ENCODE results near the gene ZNF839. TPM values are rescaled to one million over a fixed set of nuclear protein-coding genes. Genes with fewer than 3 reads are reported as not detected.

The ZNF839 gene
- total and polyA plus RNA-seq, 4 experiments from 2014 or later: 4.0 to 21.7 (median 13.0) TPM

DNA sequence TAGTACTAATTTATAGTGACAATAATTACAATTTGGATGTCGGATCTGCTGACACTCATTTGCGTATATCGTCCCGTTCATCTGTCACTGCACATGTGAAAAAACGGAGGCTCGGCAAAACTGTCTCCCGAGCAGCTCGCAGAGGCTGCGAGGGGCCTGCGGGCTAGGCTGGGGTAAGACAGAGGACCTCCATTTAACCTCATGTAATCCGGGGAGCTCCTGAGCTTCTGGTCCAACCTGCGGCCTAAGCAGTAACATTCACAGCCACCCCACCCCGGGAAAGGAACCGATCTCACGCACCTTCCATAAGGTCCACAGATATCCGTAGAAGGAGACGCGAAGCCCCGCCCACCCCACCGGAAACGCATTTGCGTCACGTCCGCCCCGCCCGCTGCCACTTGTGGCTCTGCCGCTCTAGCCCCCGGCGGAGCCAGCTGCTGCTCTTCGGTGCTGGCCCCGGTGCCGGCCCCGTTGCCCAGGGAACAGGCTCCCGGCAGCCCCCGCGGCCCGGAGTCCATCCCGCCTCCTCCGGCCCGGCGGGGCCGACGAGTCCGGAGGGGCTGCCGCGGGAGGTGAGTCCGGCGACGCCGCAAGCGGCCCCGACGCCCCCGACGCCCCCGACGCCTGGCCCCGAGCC is 43.1 kb downstream of the ZNF839 start, which contains the start of the genes CINP and TECPR2:
Gene CINP, minus strand, starts transcription at position 346 of the 637 bp plus-strand sequence. Its CDS starts 39 bp downstream, at position 307.
Gene TECPR2, plus strand, starts transcription at position 397 of the 637 bp plus-strand sequence. CDS start 13,781 bp downstream, outside the sequence.
- ChIA-PET CTCF (ENCODE audit: partially characterized antibody) (interaction anchor here (0.6 kb wide), 1 partner anchor 46 kb away, joined by 3 read pairs; no protein-coding TSS in a partner anchor), POLR2A (ENCODE audit: partially characterized antibody) (interaction anchor here (0.5 to 1.9 kb wide), 14 partner anchors 8 to 415 kb away, joined by 3 to 24 read pairs (median 4); partner anchors contain the start of genes MOK and ZNF839)
- Histone ChIP-seq H3K4me1 (ENCODE audit: insufficient read depth, low read length) (peaks cover 33% of the 10 kb centered on the region), H3K27ac (ENCODE audit: low read depth, low read length) (peak within 1 kb of the TSS; percentile 87), H3K4me3 (ENCODE audit: low read length in 2 of 2) (peak within 1 kb of the TSS; percentile 80 to 95), H3K36me3 (ENCODE audit: insufficient read depth, low read length) (no peaks in the 10 kb centered on the region), H3K27me3 (ENCODE audit: insufficient read depth, low read length) (no peaks in the 10 kb centered on the region), H3K9me3 (ENCODE audit: control insufficient read depth in 1 of 2, low read length in 2 of 2) (no peaks in the 10 kb centered on the region)
- H3K27ac Mint-ChIP-seq: peak within 1 kb of the TSS; percentile 93 to 99 (median 98)
- no peaks in the 10 kb centered on the region for H3K27me3 Mint-ChIP-seq
- no peaks in the 10 kb centered on the region for H3K9me3 Mint-ChIP-seq
- DNase-seq: peak; percentile 91 to 97 (median 93)
- peak within 1 kb of the TSS in 7 of 8 donors; percentile 94 to 98 (median 97) for H3K4me3 Mint-ChIP-seq
- H3K4me1 Mint-ChIP-seq: peaks cover 19 to 39% (median 26%) of the 10 kb centered on the region in 4 donors
- H3K36me3 Mint-ChIP-seq: peaks cover 12 to 29% of the 10 kb centered on the region in 2 donors
- intact Hi-C loops (cut with micrococcal nuclease): loop anchor here (1.0 to 2.0 kb wide), 3 partner anchors 43 to 398 kb away; partner anchors contain the start of genes DYNC1H1, MOK and ZNF839

DNA sequence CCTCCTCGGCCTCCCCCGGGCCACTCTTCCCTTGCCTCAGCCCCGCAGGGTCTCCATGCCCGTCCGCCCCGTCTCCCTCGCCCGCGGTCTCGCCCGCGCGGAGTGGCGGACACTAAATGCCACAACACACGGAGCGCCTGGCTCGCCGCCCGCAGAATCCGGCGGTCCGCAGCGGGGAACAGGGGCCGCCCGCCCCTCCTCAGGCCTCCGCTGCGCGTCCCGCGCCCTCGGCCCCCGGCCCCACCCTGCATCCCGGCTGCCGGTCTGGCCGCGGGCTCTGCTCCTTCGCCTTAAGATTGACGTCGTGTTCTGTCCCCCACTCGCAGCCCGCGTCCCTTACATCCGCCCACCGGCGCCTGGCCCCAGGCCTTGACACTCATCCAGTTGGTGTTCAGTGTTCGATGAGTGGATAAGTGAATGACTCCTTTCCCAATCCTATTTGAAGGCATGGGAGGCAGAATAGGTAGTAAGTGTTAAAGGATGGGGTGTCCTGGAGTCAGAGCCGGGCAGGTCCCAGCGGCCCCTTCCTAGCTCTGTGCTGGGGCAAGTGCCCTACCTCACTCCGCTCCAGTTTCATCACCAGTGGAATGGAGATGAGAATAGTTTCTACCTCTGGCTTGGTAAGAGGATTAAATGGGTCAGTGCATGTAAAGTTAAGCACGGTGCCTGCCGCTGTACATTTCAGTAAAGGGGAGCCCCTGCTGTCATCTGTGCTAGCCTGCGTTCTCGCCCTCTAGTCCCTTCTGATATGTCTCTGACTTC is 43.8 kb downstream of the ZNF839 start:
- peaks cover 33% of the 10 kb centered on the region for H3K4me1 ChIP-seq (ENCODE audit: insufficient read depth, low read length)
- Mint-ChIP-seq H3K27ac (peak overlapping the region in 4 of 7 donors; percentile 85 to 93 (median 90)), H3K27me3 (no peaks in the 10 kb centered on the region), H3K36me3 (peaks cover 6 to 23% of the 10 kb centered on the region in 2 donors), H3K4me3 (no peak overlapping the region), H3K4me1 (peaks cover 19 to 40% (median 24%) of the 10 kb centered on the region in 4 donors), H3K9me3 (no peaks in the 10 kb centered on the region)
- intact Hi-C loops (cut with micrococcal nuclease): loop anchor here (2.0 kb wide), 1 partner anchor 399 kb away; the partner anchor contains the start of gene DYNC1H1
- ChIA-PET CTCF (ENCODE audit: partially characterized antibody) (interaction anchor here (1.9 kb wide), 1 partner anchor 75 kb away, joined by 4 read pairs; no protein-coding TSS in a partner anchor), POLR2A (ENCODE audit: partially characterized antibody) (interaction anchor here (0.9 to 1.9 kb wide), 12 partner anchors 7 to 416 kb away, joined by 3 to 24 read pairs (median 3); partner anchors contain the start of genes MOK and ZNF839)
- no peaks in the 10 kb centered on the region for H3K27me3 ChIP-seq (ENCODE audit: insufficient read depth, low read length)
- H3K4me3 ChIP-seq (ENCODE audit: low read length in 2 of 2): peak overlapping the region; percentile 64 to 95
- peak overlapping the region; percentile 87 for H3K27ac ChIP-seq (ENCODE audit: low read depth, low read length)
- DNase-seq: peak in 1 of 5 donors; percentile 43
- no peaks in the 10 kb centered on the region for H3K9me3 ChIP-seq (ENCODE audit: control insufficient read depth in 1 of 2, low read length in 2 of 2)
- H3K36me3 ChIP-seq (ENCODE audit: insufficient read depth, low read length): no peaks in the 10 kb centered on the region

DNA sequence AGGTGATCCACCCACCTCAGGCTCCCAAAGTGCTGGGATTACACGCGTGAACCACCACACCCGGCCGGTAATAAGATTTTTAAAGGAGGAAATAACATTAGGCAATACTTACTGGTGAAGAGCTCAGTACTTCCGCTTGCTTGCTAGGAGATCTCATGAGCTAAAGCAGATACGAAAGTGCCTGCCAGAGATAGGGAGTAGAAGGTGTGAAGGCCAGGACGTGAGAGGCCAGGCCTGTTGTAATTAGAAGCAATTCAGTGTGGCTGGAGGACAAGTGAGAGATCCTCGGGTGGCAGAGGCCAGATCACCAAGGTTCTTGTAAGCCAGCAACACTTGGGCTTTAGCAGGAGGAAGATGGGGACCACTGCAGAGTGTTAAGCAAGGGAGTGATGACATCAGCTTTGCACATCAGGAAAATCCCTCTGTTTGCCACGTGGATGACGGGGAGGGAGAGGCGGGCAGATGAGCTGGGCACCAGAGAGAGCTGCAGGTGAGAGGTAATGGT is 50.8 kb downstream of the ZNF839 start:
- H3K27ac Mint-ChIP-seq: peak overlapping the region in 5 of 7 donors; percentile 48 to 88 (median 54)
- peaks cover 4 to 6% of the 10 kb centered on the region in 2 donors for H3K36me3 Mint-ChIP-seq
- peak overlapping the region in 1 of 8 donors; percentile 5 for H3K4me3 Mint-ChIP-seq
- intact Hi-C loops (cut with micrococcal nuclease): no loop called here
- no peaks in the 10 kb centered on the region for H3K27me3 ChIP-seq (ENCODE audit: insufficient read depth, low read length)
- DNase-seq: no peak
- H3K27ac ChIP-seq (ENCODE audit: low read depth, low read length): no peak overlapping the region
- peaks cover 3% of the 10 kb centered on the region for H3K36me3 ChIP-seq (ENCODE audit: insufficient read depth, low read length)
- H3K9me3 Mint-ChIP-seq: no peaks in the 10 kb centered on the region
- H3K9me3 ChIP-seq (ENCODE audit: control insufficient read depth in 1 of 2, low read length in 2 of 2): no peaks in the 10 kb centered on the region
- peaks cover 0 to 24% (median 16%) of the 10 kb centered on the region in 4 donors for H3K4me1 Mint-ChIP-seq
- no peaks in the 10 kb centered on the region for H3K4me1 ChIP-seq (ENCODE audit: insufficient read depth, low read length)
- ChIA-PET POLR2A (ENCODE audit: partially characterized antibody) (interaction anchor here (1.2 kb wide), 1 partner anchor 8 kb away, joined by 4 read pairs; the partner anchor contains the start of genes CINP and TECPR2), CTCF (ENCODE audit: partially characterized antibody) (no interaction called here)
- no peak overlapping the region for H3K4me3 ChIP-seq (ENCODE audit: low read length in 2 of 2)
- H3K27me3 Mint-ChIP-seq: no peaks in the 10 kb centered on the region

DNA sequence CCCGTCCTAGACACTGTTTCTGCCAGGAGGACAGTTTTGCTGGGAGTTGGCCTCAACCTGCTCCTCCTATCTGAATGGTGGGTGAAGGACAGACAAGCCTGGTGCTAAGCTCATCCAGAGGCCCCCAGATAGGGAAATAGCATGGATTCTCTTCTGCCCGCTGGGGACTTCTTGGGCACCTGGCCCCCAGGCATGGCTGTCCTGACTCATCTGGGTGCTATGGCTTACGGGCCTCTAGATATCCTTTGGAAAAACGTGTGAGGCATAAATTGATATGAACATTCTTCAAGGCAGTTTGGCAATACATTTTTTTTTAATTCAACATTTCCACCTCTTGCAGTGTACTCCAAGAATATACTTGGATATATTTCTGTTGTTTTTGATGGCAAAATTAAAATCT is 51.8 kb downstream of the ZNF839 start:
- CTCF ChIA-PET (ENCODE audit: partially characterized antibody): no interaction called here

DNA sequence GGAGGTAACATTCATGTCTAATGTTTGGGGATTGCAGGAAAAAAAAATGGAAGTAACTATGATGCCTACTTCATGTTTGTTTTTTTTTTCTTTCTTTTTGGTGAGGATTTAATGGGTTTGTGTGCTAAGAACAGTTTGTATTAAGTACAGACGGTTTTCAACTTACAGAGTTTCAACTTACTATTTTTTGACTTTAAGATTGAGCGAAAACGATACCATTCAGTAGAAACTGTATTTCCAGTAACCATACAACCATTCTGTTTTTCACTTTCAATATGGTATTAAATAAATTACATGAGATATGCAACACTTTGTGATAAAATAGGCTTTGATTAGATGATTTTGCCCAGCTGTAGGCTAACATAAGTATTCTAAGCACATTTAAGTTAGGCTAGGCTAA is 53.6 kb downstream of the ZNF839 start:
- Histone ChIP-seq H3K4me3 (ENCODE audit: low read length in 2 of 2) (no peak overlapping the region), H3K36me3 (ENCODE audit: insufficient read depth, low read length) (peaks cover 3% of the 10 kb centered on the region), H3K27ac (ENCODE audit: low read depth, low read length) (no peak overlapping the region), H3K9me3 (ENCODE audit: control insufficient read depth in 1 of 2, low read length in 2 of 2) (no peaks in the 10 kb centered on the region), H3K27me3 (ENCODE audit: insufficient read depth, low read length) (no peaks in the 10 kb centered on the region), H3K4me1 (ENCODE audit: insufficient read depth, low read length) (no peaks in the 10 kb centered on the region)
- Mint-ChIP-seq H3K36me3 (peaks cover 8 to 22% of the 10 kb centered on the region in 2 donors), H3K9me3 (no peaks in the 10 kb centered on the region), H3K4me3 (no peak overlapping the region), H3K27me3 (no peaks in the 10 kb centered on the region), H3K27ac (no peak overlapping the region), H3K4me1 (peaks cover 0 to 15% (median 11%) of the 10 kb centered on the region in 4 donors)
- DNase-seq: no peak
- ChIA-PET CTCF (ENCODE audit: partially characterized antibody) (no interaction called here), POLR2A (ENCODE audit: partially characterized antibody) (no interaction called here)
- intact Hi-C loops (cut with micrococcal nuclease): no loop called here

More for the DNA sequence above, 51.8 kb downstream of the ZNF839 start:
- no peak overlapping the region for H3K4me3 ChIP-seq (ENCODE audit: low read length in 2 of 2)
- H3K4me1 Mint-ChIP-seq: peaks cover 0 to 24% (median 16%) of the 10 kb centered on the region in 4 donors
- no peaks in the 10 kb centered on the region for H3K4me1 ChIP-seq (ENCODE audit: insufficient read depth, low read length)
- H3K9me3 Mint-ChIP-seq: no peaks in the 10 kb centered on the region
- H3K9me3 ChIP-seq (ENCODE audit: control insufficient read depth in 1 of 2, low read length in 2 of 2): no peaks in the 10 kb centered on the region
- peaks cover 3% of the 10 kb centered on the region for H3K36me3 ChIP-seq (ENCODE audit: insufficient read depth, low read length)
- intact Hi-C loops (cut with micrococcal nuclease): no loop called here
- H3K27me3 ChIP-seq (ENCODE audit: insufficient read depth, low read length): no peaks in the 10 kb centered on the region
- POLR2A ChIA-PET (ENCODE audit: partially characterized antibody): interaction anchor here (1.2 kb wide), 1 partner anchor 9 kb away, joined by 4 read pairs; the partner anchor contains the start of genes CINP and TECPR2
- no peak overlapping the region for H3K27ac ChIP-seq (ENCODE audit: low read depth, low read length)
- H3K27me3 Mint-ChIP-seq: no peaks in the 10 kb centered on the region
- peak overlapping the region in 1 of 7 donors; percentile 36 for H3K27ac Mint-ChIP-seq
- no peak overlapping the region for H3K4me3 Mint-ChIP-seq
- no peak for DNase-seq
- peaks cover 4 to 9% of the 10 kb centered on the region in 2 donors for H3K36me3 Mint-ChIP-seq

DNA sequence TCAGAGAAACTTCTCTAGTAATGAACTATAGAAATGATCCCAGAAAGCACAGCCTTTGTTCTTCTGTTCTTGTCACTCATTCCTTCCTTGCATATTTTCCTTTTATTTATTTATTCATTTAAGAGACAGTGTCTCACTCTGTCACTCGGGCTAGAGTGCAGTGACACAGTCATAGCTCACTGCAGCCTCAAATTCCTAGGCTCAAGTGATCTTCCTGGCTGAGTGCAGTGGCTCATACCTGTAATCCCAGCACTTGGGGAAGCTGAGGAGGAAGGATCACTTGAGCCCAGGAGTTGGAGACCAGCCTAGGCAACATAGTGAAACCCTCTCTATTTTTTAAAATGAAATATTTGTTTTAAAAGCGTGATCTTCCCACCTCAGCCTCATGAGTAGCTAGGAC is 54.7 kb downstream of the ZNF839 start:
- H3K27ac ChIP-seq (ENCODE audit: low read depth, low read length): no peak overlapping the region
- Mint-ChIP-seq H3K4me1 (peaks cover 0 to 12% (median 8%) of the 10 kb centered on the region in 4 donors), H3K27ac (no peak overlapping the region), H3K9me3 (no peaks in the 10 kb centered on the region), H3K27me3 (no peaks in the 10 kb centered on the region), H3K36me3 (peaks cover 12 to 25% of the 10 kb centered on the region in 2 donors), H3K4me3 (no peak overlapping the region)
- no peaks in the 10 kb centered on the region for H3K4me1 ChIP-seq (ENCODE audit: insufficient read depth, low read length)
- no peak overlapping the region for H3K4me3 ChIP-seq (ENCODE audit: low read length in 2 of 2)
- DNase-seq: no peak
- POLR2A ChIA-PET (ENCODE audit: partially characterized antibody): no interaction called here
- H3K36me3 ChIP-seq (ENCODE audit: insufficient read depth, low read length): peaks cover 3% of the 10 kb centered on the region
- H3K27me3 ChIP-seq (ENCODE audit: insufficient read depth, low read length): no peaks in the 10 kb centered on the region
- CTCF ChIA-PET (ENCODE audit: partially characterized antibody): no interaction called here
- intact Hi-C loops (cut with micrococcal nuclease): no loop called here
- H3K9me3 ChIP-seq (ENCODE audit: control insufficient read depth in 1 of 2, low read length in 2 of 2): no peaks in the 10 kb centered on the region

Data from CD4-positive, alpha-beta memory T cell (primary cell).